NB4 (cell line): Measurements from ENCODE around the gene FAM3C.

Source experiments
- MYC ChIP-seq: IDR thresholded peaks from 2 replicates; pipeline ENCODE4 v1.6.1; 2011; ENCODE audit warnings: low read depth, low read length
- TF ChIP-seq, protein P1 (sequence below): IDR thresholded peaks from one replicate; pipeline ENCODE4 v1.5.1; 2012; ENCODE audit warnings: low read depth, low read length

DNA sequence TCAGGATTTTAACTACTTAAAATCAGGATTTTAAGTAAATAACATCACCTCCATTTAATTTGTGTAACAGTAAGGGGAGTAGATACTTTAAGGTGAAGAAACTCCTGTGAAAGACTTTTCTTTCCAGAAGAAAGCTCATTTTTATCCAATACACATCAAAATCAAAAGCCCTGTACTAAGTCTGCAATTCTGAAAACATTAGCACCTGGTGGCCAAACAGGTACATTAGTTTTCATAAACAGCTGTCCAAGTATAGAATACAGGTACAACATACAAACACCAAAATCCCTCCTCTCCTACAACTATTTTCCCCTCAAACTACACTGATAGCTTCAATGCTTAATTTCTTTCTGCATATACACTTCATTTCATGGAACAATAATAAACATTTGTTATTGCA, 22.9 kb downstream of the FAM3C start:
- TF ChIP-seq, protein P1, sequence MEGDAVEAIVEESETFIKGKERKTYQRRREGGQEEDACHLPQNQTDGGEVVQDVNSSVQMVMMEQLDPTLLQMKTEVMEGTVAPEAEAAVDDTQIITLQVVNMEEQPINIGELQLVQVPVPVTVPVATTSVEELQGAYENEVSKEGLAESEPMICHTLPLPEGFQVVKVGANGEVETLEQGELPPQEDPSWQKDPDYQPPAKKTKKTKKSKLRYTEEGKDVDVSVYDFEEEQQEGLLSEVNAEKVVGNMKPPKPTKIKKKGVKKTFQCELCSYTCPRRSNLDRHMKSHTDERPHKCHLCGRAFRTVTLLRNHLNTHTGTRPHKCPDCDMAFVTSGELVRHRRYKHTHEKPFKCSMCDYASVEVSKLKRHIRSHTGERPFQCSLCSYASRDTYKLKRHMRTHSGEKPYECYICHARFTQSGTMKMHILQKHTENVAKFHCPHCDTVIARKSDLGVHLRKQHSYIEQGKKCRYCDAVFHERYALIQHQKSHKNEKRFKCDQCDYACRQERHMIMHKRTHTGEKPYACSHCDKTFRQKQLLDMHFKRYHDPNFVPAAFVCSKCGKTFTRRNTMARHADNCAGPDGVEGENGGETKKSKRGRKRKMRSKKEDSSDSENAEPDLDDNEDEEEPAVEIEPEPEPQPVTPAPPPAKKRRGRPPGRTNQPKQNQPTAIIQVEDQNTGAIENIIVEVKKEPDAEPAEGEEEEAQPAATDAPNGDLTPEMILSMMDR = no peak
- TF ChIP-seq MYC = no peak
